Measurements from ENCODE around the gene PDE9A.

Gene PDE9A

DNA sequence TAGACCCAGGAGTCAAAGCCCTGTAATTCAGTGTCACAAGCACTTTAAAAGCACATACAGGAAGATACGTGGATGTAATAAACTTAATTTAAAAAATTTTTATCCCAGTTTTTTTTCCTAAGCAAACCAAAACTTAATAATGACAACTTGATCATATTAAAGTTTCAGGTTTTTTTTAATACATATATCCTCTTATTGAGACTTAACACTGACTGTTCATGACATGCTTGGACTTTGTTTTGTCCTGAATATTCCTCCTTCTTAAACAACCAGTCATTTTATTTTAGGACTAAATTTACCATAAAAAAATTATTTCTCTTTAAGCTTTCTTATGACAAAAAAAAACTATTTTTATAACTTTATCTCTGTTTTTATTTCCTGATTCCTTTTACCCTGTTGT is 161.8 kb downstream of the PDE9A start:
- no peak for DNase-seq (ENCODE audit: low read depth in 2 of 2, low spot score in 1 of 2)

- peak; percentile 31 to 33 for DNase-seq (ENCODE audit: low read depth in 2 of 2, low spot score in 1 of 2)
Observed at GRCh38 chr21:42818328-42818749, 164.9 kb downstream of the PDE9A start.

- DNase-seq (ENCODE audit: low read depth in 2 of 2, low spot score in 1 of 2) = no peak
Observed at GRCh38 chr21:42819861-42820615, 166.6 kb downstream of the PDE9A start.

DNA sequence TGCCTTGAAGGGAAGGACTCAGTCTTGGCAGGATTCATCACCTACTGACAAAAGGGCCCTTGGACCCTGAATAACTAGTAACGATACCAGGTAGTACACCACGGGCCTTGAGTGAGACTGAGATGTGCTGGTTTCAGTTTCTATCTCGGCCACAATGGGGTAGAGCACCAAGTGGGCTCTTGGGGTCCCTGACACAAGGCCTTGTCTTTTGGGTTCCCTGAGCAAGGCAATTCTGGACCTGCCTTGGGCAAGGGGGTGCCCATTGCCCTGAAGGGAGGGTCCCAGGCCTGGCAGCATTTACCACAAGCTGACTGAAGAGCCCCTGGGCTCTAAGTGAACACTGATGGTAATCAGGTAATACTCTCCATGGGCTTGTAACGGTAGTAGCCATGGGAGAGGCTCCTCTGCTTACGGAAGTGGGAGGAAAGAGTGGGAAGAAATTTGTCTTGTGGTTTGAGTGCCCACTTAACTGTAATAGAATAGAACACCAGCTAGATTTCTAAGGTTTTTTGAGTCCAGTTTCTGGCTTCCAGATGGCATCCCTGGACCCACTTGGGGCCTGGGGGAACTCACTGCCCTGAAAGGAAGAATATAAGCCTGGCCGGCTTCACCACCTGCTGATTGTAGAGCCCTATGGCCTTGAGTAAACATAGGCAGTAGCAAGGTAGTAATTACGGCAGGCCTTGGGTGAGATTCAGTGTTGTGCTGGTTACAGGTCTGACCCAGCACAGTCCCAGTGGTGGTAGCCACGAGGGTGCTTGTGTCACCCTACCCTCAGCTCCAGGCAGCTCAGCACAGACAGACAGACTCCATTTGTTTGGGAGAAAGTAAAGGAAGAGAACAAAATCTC is 167.4 kb downstream of the PDE9A start:
- DNase-seq (ENCODE audit: low read depth in 2 of 2, low spot score in 1 of 2) = no peak

All from stimulated activated CD8-positive, alpha-beta memory T cell treated with anti-CD3 and anti-CD28 coated beads, Interleukin-4, amount 100 ng/mL, for 1 hour (primary cell).